DND-41 (cell line): ENCODE measurements around the gene IGSF1.

Experiments used
- CTCF ChIP-seq: IDR thresholded peaks from 2 replicates; pipeline ENCODE4 v1.5.1; 2012; ENCODE audit warnings: borderline replicate concordance, low read length, moderate library complexity, mild to moderate bottlenecking; ENCODE audit not compliant: poor library complexity, severe bottlenecking; ENCODE audit errors: extremely low read depth
- EZH2 ChIP-seq: IDR thresholded peaks from 3 replicates; pipeline ENCODE4 v1.6.1; 2012; ENCODE audit warnings: borderline replicate concordance, low read depth, mild to moderate bottlenecking, moderate library complexity, low read length, inconsistent platforms; ENCODE audit not compliant: severe bottlenecking

- TF ChIP-seq EZH2 (no peak), CTCF (no peak)
These were observed 24.4 kb downstream of the IGSF1 start for GRCh38 chrX:131264665-131265064.
